ENCODE results near the gene TRAF1.
"Not testable (repeated sequence)": the region's sequence is repeated elsewhere in the genome, so short reads cannot be mapped to it uniquely, and the experiment has no call there.

Gene TRAF1, protein sequence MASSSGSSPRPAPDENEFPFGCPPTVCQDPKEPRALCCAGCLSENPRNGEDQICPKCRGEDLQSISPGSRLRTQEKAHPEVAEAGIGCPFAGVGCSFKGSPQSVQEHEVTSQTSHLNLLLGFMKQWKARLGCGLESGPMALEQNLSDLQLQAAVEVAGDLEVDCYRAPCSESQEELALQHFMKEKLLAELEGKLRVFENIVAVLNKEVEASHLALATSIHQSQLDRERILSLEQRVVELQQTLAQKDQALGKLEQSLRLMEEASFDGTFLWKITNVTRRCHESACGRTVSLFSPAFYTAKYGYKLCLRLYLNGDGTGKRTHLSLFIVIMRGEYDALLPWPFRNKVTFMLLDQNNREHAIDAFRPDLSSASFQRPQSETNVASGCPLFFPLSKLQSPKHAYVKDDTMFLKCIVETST

DNA sequence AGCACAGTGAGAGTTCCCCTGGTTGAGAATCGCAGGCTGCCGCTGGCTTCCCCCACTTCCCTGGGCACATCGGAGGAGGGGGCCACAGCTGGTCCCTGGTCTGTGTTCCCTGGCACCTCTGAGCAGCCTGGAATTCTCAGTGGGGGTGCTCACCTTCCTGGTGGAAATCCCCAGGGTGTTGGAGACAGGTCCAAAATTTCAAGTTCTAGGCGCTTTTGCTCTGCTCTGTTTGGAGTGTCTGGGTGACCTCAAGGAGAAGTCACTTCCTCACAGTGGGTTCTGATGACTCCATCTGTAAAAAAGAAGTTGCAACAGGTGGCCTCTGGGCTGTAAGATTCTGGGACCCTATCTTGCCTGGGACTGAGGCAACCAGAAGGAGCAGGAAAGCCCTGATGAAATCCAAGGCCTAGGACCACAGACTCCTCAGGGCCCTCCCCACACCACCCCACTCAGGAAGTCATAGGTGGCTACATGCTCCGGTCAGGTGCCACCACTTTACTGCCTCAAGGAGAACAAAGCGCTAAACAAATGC is at the start of gene TRAF1:
Gene TRAF1, minus strand, starts transcription at position 400 of the 532 bp plus-strand sequence. CDS start 721 bp downstream, outside the sequence.
- TF ChIP-seq, protein P1, sequence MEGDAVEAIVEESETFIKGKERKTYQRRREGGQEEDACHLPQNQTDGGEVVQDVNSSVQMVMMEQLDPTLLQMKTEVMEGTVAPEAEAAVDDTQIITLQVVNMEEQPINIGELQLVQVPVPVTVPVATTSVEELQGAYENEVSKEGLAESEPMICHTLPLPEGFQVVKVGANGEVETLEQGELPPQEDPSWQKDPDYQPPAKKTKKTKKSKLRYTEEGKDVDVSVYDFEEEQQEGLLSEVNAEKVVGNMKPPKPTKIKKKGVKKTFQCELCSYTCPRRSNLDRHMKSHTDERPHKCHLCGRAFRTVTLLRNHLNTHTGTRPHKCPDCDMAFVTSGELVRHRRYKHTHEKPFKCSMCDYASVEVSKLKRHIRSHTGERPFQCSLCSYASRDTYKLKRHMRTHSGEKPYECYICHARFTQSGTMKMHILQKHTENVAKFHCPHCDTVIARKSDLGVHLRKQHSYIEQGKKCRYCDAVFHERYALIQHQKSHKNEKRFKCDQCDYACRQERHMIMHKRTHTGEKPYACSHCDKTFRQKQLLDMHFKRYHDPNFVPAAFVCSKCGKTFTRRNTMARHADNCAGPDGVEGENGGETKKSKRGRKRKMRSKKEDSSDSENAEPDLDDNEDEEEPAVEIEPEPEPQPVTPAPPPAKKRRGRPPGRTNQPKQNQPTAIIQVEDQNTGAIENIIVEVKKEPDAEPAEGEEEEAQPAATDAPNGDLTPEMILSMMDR (IDR thresholded peaks at IDR 0.05; ENCODE audit: low read depth, low read length), result no peak
- DNase-seq (ENCODE audit: low read depth, low spot score), result no peak
- no peak within 1 kb of the TSS for H3K4me3 ChIP-seq (ENCODE audit: low read depth, low read length)
- in situ Hi-C loops (cut with HindIII; ENCODE audit: low sequenced_read_pairs), result no loop called here

DNA sequence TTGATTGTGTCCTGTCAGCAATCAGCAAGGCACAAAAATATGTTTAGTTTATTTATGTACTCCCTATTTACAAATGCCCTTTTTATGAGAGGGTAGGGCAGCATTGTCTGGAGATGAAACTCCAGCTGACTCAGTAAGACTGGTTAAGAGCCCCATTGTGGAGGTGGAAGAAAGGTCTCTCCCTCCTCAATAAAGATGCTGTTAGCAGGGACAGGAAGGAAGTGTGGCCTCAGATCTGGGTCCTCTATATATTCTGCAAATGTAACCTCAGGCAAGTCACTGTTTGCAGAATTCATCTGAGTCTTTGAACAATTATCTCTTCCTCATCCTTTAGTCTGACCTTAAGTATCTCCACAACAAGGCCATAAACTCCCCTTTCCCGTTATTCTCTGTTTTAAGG is 48.3 kb upstream of the TRAF1 start:
- no peak for DNase-seq (ENCODE audit: low read depth, low spot score)
- no peak overlapping the region for H3K4me3 ChIP-seq (ENCODE audit: low read depth, low read length)
- TF ChIP-seq, protein P1 (IDR thresholded peaks at IDR 0.05; ENCODE audit: low read depth, low read length), result no peak
- in situ Hi-C loops (cut with HindIII; ENCODE audit: low sequenced_read_pairs), result no loop called here

DNA sequence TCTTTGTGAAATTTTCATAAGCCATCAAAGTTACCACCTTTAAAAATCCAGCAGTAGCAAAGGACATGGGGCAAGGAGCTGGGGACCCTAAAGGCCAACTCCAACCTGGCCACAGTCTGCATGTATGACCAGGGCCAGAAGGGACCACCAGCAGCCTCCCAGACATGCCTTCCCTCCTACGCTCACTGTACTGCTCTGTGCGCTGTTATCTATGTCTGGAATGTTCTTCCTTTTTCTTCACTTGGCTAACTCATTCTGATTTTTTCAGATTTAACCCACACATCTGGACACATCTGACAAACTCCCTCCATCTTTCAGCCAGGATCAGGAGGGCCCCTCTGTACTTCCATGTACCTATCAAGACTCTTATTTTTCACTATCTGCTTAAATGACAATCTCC is 47.6 kb upstream of the TRAF1 start:
- in situ Hi-C loops (cut with HindIII; ENCODE audit: low sequenced_read_pairs), result no loop called here
- TF ChIP-seq, protein P1 (IDR thresholded peaks at IDR 0.05; ENCODE audit: low read depth, low read length), result no peak
- DNase-seq (ENCODE audit: low read depth, low spot score), result no peak
- H3K4me3 ChIP-seq (ENCODE audit: low read depth, low read length), result no peak overlapping the region

DNA sequence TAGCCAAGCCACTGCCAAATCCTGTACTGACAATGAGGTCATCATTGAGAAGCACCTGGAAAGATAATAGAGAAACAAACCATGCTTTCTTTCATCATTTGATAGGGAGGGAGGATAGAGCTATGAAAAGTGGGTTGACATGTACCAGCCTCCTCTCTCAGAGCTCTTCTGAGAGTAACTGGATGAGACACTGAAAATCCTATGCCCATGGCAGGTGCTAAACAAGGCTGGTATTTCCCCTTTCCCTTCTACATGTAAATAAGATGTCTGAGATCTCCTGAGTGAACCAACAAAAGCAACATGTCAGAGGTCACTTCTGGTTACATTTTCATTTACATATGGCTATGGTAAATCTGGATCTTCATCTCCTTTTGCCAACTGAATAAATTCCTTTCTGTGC is 45.3 kb upstream of the TRAF1 start:
- H3K4me3 ChIP-seq (ENCODE audit: low read depth, low read length), result no peak overlapping the region
- DNase-seq (ENCODE audit: low read depth, low spot score), result no peak
- in situ Hi-C loops (cut with HindIII; ENCODE audit: low sequenced_read_pairs), result no loop called here
- TF ChIP-seq, protein P1 (IDR thresholded peaks at IDR 0.05; ENCODE audit: low read depth, low read length), result no peak

DNA sequence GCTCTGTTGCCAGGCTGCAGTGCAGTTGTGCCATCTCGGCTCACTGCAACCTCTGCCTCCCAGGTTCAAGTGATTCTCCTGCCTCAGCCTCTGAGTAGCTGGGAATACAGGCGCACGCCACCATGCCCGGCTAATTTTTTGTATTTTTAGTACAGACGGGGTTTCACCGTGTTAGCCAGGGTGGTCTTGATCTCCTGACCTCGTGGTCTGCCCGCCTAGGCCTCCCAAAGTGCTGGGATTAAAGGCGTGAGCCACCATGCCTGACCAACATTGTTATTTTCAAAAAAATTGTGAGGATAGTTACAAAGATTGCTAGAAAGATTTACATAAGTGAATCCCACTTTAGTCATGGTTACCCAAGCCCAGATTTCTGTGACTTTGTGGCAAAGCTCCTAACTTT is 44.9 kb upstream of the TRAF1 start:
- H3K4me3 ChIP-seq (ENCODE audit: low read depth, low read length); in situ Hi-C loops (cut with HindIII; ENCODE audit: low sequenced_read_pairs); DNase-seq (ENCODE audit: low read depth, low spot score): not testable (repeated sequence)

DNA sequence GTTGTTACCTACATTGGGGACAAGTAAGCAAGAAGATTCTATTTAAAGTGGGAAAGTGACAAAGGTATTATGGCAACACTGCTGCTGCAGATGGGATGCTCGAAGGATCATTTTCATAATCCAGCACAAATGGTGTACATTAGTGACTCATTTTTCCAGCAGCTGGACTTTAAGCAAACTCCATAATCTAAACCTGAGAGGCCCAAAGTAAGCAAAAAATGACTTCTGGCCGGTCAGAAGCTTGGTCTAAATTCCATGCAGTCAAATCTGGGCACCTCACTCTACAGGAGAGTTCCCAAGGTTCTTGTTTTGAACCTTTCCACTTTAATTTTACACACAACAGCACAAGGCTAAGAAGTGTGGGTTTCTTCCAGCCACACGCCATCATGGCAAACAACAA is 43.6 kb upstream of the TRAF1 start:
- no peak overlapping the region for H3K4me3 ChIP-seq (ENCODE audit: low read depth, low read length)
- TF ChIP-seq, protein P1 (IDR thresholded peaks at IDR 0.05; ENCODE audit: low read depth, low read length), result no peak
- in situ Hi-C loops (cut with HindIII; ENCODE audit: low sequenced_read_pairs), result no loop called here
- no peak for DNase-seq (ENCODE audit: low read depth, low spot score)

DNA sequence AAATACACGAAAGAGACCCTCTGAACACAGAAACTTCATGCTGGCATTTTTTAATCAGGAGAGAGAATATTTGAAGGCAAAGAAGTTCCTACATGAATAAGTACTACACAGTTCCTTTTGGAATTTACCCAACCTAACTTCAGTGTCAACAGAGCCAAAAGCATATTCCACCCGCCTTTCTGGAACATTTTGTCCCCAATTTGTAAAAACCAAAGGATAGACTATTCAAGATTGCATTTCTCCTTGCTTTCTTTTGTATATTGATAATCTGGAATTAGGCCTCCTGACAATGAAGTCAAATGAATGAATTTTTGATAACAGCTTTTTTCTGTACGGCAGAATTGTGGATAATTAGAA is 39.4 kb upstream of the TRAF1 start:
- in situ Hi-C loops (cut with HindIII; ENCODE audit: low sequenced_read_pairs), result no loop called here
- no peak overlapping the region for H3K4me3 ChIP-seq (ENCODE audit: low read depth, low read length)
- DNase-seq (ENCODE audit: low read depth, low spot score), result no peak
- TF ChIP-seq, protein P1 (IDR thresholded peaks at IDR 0.05; ENCODE audit: low read depth, low read length), result no peak

All from astrocyte of the spinal cord (primary cell).